OCI-LY7 (cell line): Measurements from ENCODE around the gene CCT5. TPM values are rescaled to one million over a fixed set of nuclear protein-coding genes. Genes with fewer than 3 reads are reported as not detected.

ENCODE experiments used
- BruUV-seq: library from RNA; stranded (reverse); fragments of 400-500 nt; replicated peaks from 2 replicates; lab custom pipeline; 2021; lab: Mats Ljungman, UMichigan
- CTCF ChIA-PET: fragments of 300-600 bp; sonication (Branson Sonifier 250); formaldehyde crosslinking; loops from one replicate; lab custom pipeline; 2022; ENCODE audit warnings: antibody characterized with exemption; ENCODE audit not compliant: unreplicated experiment; lab: Charles Lee
- POLR2A ChIA-PET: fragments of 300-600 bp; sonication (Branson Sonifier 250); formaldehyde crosslinking; loops from one replicate; lab custom pipeline; 2022; ENCODE audit warnings: antibody characterized with exemption; lab: Charles Lee
- DNase-seq: peaks from one replicate; pipeline ENCODE4 v3.0.0-alpha.2; 2015; ENCODE audit warnings: low spot score
- H2AFZ ChIP-seq: fragments of 200-600 bp; sonication (generic), shearing (Covaris generic); 2 replicates; pipeline ENCODE4 v1.6.1; 2014; ENCODE audit warnings: mild to moderate bottlenecking, antibody characterized with exemption, low read length, moderate library complexity
- H3K27ac ChIP-seq: fragments of 200-600 bp; sonication (generic); 2 replicates; pipeline ENCODE4 v1.5.1; 2014; ENCODE audit warnings: mixed run types, low read depth, mild to moderate bottlenecking, moderate library complexity, low read length, inconsistent platforms; ENCODE audit not compliant: poor library complexity, severe bottlenecking
- H3K36me3 ChIP-seq: fragments of 200-600 bp; sonication (generic); 2 replicates; pipeline ENCODE4 v1.6.1; 2014; ENCODE audit warnings: mild to moderate bottlenecking, antibody characterized with exemption, low read length, moderate library complexity, mixed read lengths; ENCODE audit not compliant: insufficient read depth
- H3K4me1 ChIP-seq: fragments of 200-600 bp; sonication (generic); 2 replicates; pipeline ENCODE4 v1.5.1; 2014; ENCODE audit warnings: mild to moderate bottlenecking, low read length; ENCODE audit not compliant: insufficient read depth, poor library complexity, severe bottlenecking
- H3K4me2 ChIP-seq: fragments of 200-600 bp; sonication (generic); 2 replicates; pipeline ENCODE4 v1.6.1; 2014; ENCODE audit warnings: mild to moderate bottlenecking, low read length
- H3K4me3 ChIP-seq: fragments of 200-600 bp; sonication (generic); 2 replicates; pipeline ENCODE4 v1.5.1; 2014; ENCODE audit warnings: mild to moderate bottlenecking, low read depth, low read length; ENCODE audit not compliant: poor library complexity, severe bottlenecking
- H3K79me2 ChIP-seq: fragments of 200-600 bp; sonication (generic); 2 replicates; pipeline ENCODE4 v1.6.1; 2016; ENCODE audit warnings: low read depth, mild to moderate bottlenecking, low read length, moderate library complexity, mixed read lengths; ENCODE audit not compliant: insufficient read depth
- H3K9me2 ChIP-seq: fragments of 200-600 bp; sonication (generic); 2 replicates; pipeline ENCODE4 v1.6.1; 2016; ENCODE audit warnings: mild to moderate bottlenecking, low read length, mixed read lengths; ENCODE audit not compliant: insufficient read depth
- H3K9me3 ChIP-seq: fragments of 200-600 bp; sonication (generic); 2 replicates; pipeline ENCODE4 v1.6.1; 2014; ENCODE audit warnings: mild to moderate bottlenecking, mixed run types, low read length, mixed read lengths
- H4K20me1 ChIP-seq: fragments of 200-600 bp; sonication (generic); 2 replicates; pipeline ENCODE4 v1.6.1; 2014; ENCODE audit warnings: mild to moderate bottlenecking, antibody characterized with exemption, low read length, moderate library complexity, mixed read lengths; ENCODE audit not compliant: insufficient read depth
- CTCF ChIP-seq: fragments of 200-600 bp; sonication (generic); conservative IDR thresholded peaks from 2 replicates; pipeline ENCODE4 v1.5.1; 2014; ENCODE audit warnings: mild to moderate bottlenecking, antibody characterized with exemption, low read length, moderate library complexity, mixed read lengths
- EZH2phosphoT487 ChIP-seq: fragments of 200-600 bp; sonication (generic); IDR thresholded peaks from 2 replicates; pipeline ENCODE4 v1.6.1; 2018; ENCODE audit warnings: low read depth, borderline replicate concordance, mild to moderate bottlenecking, mixed run types, antibody characterized with exemption, low read length, moderate library complexity, mixed read lengths
- intact Hi-C: fragments of 100-400 bp; cut with micrococcal nuclease; formaldehyde crosslinking; loops from one replicate; pipeline ENCODE4 v1.10.0; 2022; ENCODE audit not compliant: unreplicated experiment
- total RNA-seq, 2 experiments: library from RNA; depleted of rRNA in 1 of 2; stranded (reverse); fragments of >200 nt in 1 of 2; shearing (Covaris generic) in 1 of 2; gene quantifications; 2 replicates each; pipeline ENCODE4 v1.2.3, GENCODE V29; 2014 to 2022

Gene CCT5
- total RNA-seq, 2 experiments from 2014 or later = 389 to 498 TPM

GRCh38 chr5:10297646-10298204 is 47.6 kb downstream of the CCT5 start:
- H3K79me2 ChIP-seq = no peaks in the 10 kb centered on the region
- ChIA-PET POLR2A (interaction anchor here (0.7 kb wide), 1 partner anchor 148 kb away, joined by 3 read pairs; no protein-coding TSS in a partner anchor), CTCF (no interaction called here)
- no peak overlapping the region for H3K27ac ChIP-seq
- H4K20me1 ChIP-seq = no peaks in the 10 kb centered on the region
- H3K36me3 ChIP-seq = no peaks in the 10 kb centered on the region
- H3K4me3 ChIP-seq = no peak overlapping the region
- BruUV-seq = no TSS peak
- H2AFZ ChIP-seq = no peak overlapping the region
- no peak overlapping the region for H3K4me2 ChIP-seq
- DNase-seq = no peak
- H3K9me3 ChIP-seq = no peaks in the 10 kb centered on the region
- TF ChIP-seq CTCF (no peak), EZH2phosphoT487 (no peak)
- H3K9me2 ChIP-seq = no peaks in the 10 kb centered on the region
- H3K4me1 ChIP-seq = no peaks in the 10 kb centered on the region
- intact Hi-C loops = no loop called here

DNA sequence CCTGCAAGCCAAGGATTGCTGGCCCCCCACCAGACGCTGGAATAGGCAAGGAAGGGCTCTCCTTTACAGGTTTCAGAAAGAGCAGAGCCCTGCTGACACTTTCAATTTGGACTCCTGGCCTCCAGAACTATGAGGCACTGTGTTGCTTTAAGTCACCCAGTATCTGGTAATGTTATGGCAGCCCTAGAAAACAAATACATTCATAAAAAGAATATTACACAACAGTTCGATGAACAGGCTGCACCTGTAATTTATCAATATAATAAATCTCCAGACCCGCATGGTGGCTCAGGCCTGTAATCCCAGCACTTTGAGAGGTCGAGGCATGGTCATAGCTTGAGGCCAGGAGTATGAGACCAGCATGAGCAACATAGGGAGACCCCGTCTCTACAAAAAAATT is 50.2 kb downstream of the CCT5 start:
- TF ChIP-seq CTCF (no peak), EZH2phosphoT487 (no peak)
- POLR2A ChIA-PET = no interaction called here
- no peaks in the 10 kb centered on the region for H3K79me2 ChIP-seq
- no peaks in the 10 kb centered on the region for H4K20me1 ChIP-seq
- H2AFZ ChIP-seq = no peak overlapping the region
- no peaks in the 10 kb centered on the region for H3K9me3 ChIP-seq
- intact Hi-C loops = no loop called here
- DNase-seq = no peak
- no TSS peak for BruUV-seq
- H3K4me1 ChIP-seq = no peaks in the 10 kb centered on the region
- no peak overlapping the region for H3K4me3 ChIP-seq
- no peak overlapping the region for H3K4me2 ChIP-seq
- CTCF ChIA-PET = no interaction called here
- no peaks in the 10 kb centered on the region for H3K36me3 ChIP-seq
- H3K9me2 ChIP-seq = no peaks in the 10 kb centered on the region
- no peak overlapping the region for H3K27ac ChIP-seq

- no peak overlapping the region for H3K4me3 ChIP-seq
Measured at GRCh38 chr5:10301266-10301665, 51.2 kb downstream of the CCT5 start.

More at GRCh38 chr5:10301266-10301665, 51.2 kb downstream of the CCT5 start:
- no peaks in the 10 kb centered on the region for H4K20me1 ChIP-seq
- CTCF ChIA-PET = no interaction called here
- no peaks in the 10 kb centered on the region for H3K9me2 ChIP-seq
- H2AFZ ChIP-seq = no peak overlapping the region
- no peaks in the 10 kb centered on the region for H3K9me3 ChIP-seq
- no peak overlapping the region for H3K4me2 ChIP-seq
- no peaks in the 10 kb centered on the region for H3K36me3 ChIP-seq
- no peak for TF ChIP-seq EZH2phosphoT487
- no peak for TF ChIP-seq CTCF
- H3K4me1 ChIP-seq = no peaks in the 10 kb centered on the region
- POLR2A ChIA-PET = interaction anchor here (0.8 kb wide), 1 partner anchor 44 kb away, joined by 3 read pairs; no protein-coding TSS in a partner anchor
- no peak for DNase-seq
- BruUV-seq = no TSS peak
- no peaks in the 10 kb centered on the region for H3K79me2 ChIP-seq
- H3K27ac ChIP-seq = no peak overlapping the region
- intact Hi-C loops = no loop called here
